Activated naive CD4-positive, alpha-beta T cell treated with anti-CD3 and anti-CD28 coated beads for 36 hours (primary cell): ENCODE measurements around the gene ZSWIM7. TPM values are rescaled to one million over a fixed set of nuclear protein-coding genes. Genes with fewer than 3 reads are reported as not detected.

Experiments used
- CTCF ChIA-PET: fragments of 350-600 bp; sonication (Branson Sonifier 250); formaldehyde crosslinking; loops from one replicate; lab custom pipeline; 2021; ENCODE audit warnings: antibody characterized with exemption; lab: Charles Lee
- DNase-seq: peaks from one replicate; pipeline ENCODE4 v3.0.0-alpha.2; 2020
- H3K27ac Mint-ChIP-seq: one replicate; pipeline ENCODE4 v1.8.0; 2021; ENCODE audit warnings: mild to moderate bottlenecking, mixed read lengths
- H3K27me3 Mint-ChIP-seq: one replicate; pipeline ENCODE4 v1.8.0; 2021; ENCODE audit warnings: low read depth, mixed read lengths
- H3K36me3 Mint-ChIP-seq: one replicate; pipeline ENCODE4 v1.8.0; 2021; ENCODE audit warnings: low read depth, mixed read lengths
- H3K4me1 Mint-ChIP-seq: one replicate; pipeline ENCODE4 v1.8.0; 2021; ENCODE audit warnings: low read depth, mixed read lengths
- H3K4me3 Mint-ChIP-seq: one replicate; pipeline ENCODE4 v1.8.0; 2021; ENCODE audit warnings: mild to moderate bottlenecking, moderate library complexity, mixed read lengths
- H3K9me3 Mint-ChIP-seq: one replicate; pipeline ENCODE4 v1.8.0; 2021; ENCODE audit warnings: mixed read lengths
- intact Hi-C: fragments of 100-400 bp; cut with micrococcal nuclease; formaldehyde crosslinking; loops from one replicate; pipeline ENCODE4 v1.15.1; 2023
- total RNA-seq, 2 experiments: library from RNA; stranded (reverse); gene quantifications; one replicate each; pipeline ENCODE4 v1.2.3, GENCODE V29; 2021

ZSWIM7 gene, protein sequence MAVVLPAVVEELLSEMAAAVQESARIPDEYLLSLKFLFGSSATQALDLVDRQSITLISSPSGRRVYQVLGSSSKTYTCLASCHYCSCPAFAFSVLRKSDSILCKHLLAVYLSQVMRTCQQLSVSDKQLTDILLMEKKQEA
- total RNA-seq, result 10 to 100 TPM in 1 of 2 experiments, 1 to 10 TPM in 1; 8.3 to 10.8 TPM

DNA sequence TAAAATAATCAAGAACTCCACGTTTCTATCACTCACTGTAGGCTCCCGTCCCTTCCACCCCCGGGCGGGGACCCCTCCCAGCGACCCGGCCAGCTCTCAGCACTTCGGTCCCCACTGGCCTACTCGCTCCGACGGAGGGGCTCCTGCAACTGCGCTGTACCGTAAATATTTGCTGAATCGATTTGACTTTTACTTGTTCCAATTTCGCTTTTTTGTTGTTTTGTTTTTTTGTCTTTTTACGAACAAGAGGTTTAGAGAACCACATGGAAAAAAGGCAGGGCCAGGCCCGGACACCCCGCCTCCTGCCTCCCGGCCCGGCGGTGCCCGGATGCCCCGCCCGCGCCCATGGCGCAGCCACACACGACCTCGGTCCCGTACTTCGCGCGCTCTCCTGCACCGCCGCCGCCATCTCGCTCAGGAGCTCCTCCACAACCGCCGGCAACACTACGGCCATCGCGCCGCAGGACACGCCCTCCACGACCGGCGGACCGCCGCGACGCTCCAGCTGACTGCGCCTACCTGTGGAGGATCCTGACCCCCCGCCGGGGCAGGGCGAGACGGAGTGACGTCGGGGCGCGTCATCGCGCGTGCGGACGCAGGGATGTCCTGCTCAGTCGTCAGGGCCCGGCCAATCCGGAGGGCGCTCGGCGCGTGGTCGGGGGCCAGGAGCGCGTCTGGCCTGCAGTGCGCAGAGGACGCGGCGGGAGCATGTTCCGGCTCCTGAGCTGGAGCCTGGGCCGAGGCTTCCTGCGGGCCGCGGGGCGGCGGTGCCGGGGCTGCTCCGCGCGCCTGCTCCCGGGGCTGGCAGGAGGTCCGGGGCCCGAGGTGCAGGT lies at the start of gene ZSWIM7, which contains the start of gene TTC19:
ZSWIM7 (minus strand) TSS at position 564 of the 833 bp plus-strand sequence; CDS start at position 454, 110 bp downstream.
TTC19 (plus strand) TSS at position 684 of the 833 bp plus-strand sequence; CDS start at position 709, 25 bp downstream.
- CTCF ChIA-PET, result interaction anchor here (0.6 to 3.7 kb wide), 10 partner anchors 13 to 320 kb away, joined by 3 to 26 read pairs (median 4); partner anchors contain the start of gene ADORA2B
- intact Hi-C loops, result loop anchor here (1.0 to 5.0 kb wide), 8 partner anchors 18 to 739 kb away; partner anchors contain the start of genes PIGL and ZNF286A
- H3K9me3 Mint-ChIP-seq, result no peaks in the 10 kb centered on the region

DNA sequence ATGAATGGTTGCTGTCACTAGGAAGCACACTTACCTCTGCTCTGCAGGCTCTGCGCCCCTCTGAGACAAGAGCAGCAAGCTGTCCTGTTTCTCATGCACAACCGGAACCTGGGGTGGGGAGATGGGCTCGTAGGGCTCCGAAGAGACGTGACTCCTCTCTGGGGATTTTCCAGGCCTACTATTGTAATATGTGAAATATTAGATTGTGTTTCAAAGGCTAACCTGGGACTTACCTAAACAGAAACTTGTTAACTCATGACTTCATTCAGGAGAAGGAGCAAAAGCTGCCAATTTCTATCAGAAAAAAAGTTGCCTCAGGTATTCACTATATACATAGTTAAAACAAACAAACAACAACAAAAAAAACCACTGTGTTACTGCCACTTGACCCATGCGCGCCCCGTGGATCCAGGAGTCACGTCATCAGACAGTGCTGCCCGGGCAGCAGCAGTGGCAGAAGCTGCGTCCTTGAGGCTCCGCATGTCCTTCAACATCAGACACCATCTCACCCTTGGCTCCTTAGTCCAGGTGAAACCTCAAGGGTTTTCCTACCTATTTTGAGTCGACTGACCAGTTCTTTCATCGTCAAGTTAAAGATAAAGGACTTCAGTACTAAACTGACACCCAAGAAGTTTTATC lies 49.4 kb upstream of the ZSWIM7 start:
- CTCF ChIA-PET, result no interaction called here
- peaks cover 1% of the 10 kb centered on the region for H3K9me3 Mint-ChIP-seq
- DNase-seq, result no peak
- H3K27me3 Mint-ChIP-seq, result no peaks in the 10 kb centered on the region
- H3K36me3 Mint-ChIP-seq, result peaks cover 36% of the 10 kb centered on the region
- intact Hi-C loops, result no loop called here
- no peak overlapping the region for H3K27ac Mint-ChIP-seq
- H3K4me3 Mint-ChIP-seq, result no peak overlapping the region
- H3K4me1 Mint-ChIP-seq, result peaks cover 2% of the 10 kb centered on the region

More for the DNA sequence above, at the start of gene ZSWIM7, which contains the start of gene TTC19:
- no peaks in the 10 kb centered on the region for H3K27me3 Mint-ChIP-seq
- peaks cover 23% of the 10 kb centered on the region for H3K4me1 Mint-ChIP-seq
- H3K4me3 Mint-ChIP-seq, result peak within 1 kb of the TSS; percentile 98
- peaks cover 31% of the 10 kb centered on the region for H3K36me3 Mint-ChIP-seq
- H3K27ac Mint-ChIP-seq, result peak within 1 kb of the TSS; percentile 92
- DNase-seq, result peak; percentile 93

DNA sequence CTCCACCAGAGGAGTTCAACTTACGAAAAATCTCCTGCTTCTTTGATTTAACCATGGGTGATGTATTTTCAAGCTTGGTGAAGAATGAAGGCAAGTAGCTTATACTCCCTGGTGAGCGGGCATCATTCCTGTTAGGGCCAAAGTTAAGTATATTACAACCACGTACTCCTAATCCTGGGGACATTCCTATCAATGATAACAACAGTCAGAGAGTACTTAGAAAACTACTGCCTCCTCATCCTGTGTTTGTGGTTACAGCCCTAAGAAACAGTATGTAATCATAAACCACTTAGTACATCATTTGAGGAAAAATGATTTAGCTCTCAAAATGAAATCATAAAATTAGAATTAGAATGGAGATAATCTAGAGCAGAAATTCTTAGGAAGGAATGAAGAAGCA lies 47.5 kb upstream of the ZSWIM7 start:
- CTCF ChIA-PET, result interaction anchor here (0.6 kb wide), 1 partner anchor 38 kb away, joined by 3 read pairs; no protein-coding TSS in a partner anchor
- Mint-ChIP-seq H3K4me1 (no peaks in the 10 kb centered on the region), H3K27ac (peak overlapping the region; percentile 2), H3K36me3 (peaks cover 30% of the 10 kb centered on the region), H3K27me3 (no peaks in the 10 kb centered on the region), H3K4me3 (no peak overlapping the region), H3K9me3 (no peaks in the 10 kb centered on the region)
- intact Hi-C loops, result no loop called here
- no peak for DNase-seq

DNA sequence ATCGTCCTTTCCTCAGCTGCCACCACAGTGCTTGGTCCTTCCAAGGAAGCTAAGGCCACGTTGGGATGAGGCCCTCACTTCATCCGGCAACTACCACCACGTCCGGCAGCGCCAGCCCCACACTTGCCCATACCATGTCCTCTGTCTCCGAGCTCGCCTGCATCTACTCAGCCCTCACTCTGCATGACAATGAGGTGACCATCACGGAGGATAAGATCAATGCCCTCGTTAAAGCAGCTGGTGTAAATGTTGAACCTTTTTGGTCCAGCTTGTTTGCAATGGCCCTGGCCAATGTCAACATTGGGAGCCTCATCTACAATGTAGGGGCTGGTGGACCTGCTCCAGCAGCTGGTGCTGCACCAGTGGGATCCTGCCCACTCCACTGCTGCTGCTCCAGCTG lies 45.0 kb upstream of the ZSWIM7 start:
- intact Hi-C loops, result no loop called here
- DNase-seq, result no peak
- no peaks in the 10 kb centered on the region for H3K9me3 Mint-ChIP-seq
- H3K4me3 Mint-ChIP-seq, result no peak overlapping the region
- H3K4me1 Mint-ChIP-seq, result no peaks in the 10 kb centered on the region
- peaks cover 27% of the 10 kb centered on the region for H3K36me3 Mint-ChIP-seq
- no peaks in the 10 kb centered on the region for H3K27me3 Mint-ChIP-seq
- peak overlapping the region; percentile 9 for H3K27ac Mint-ChIP-seq
- CTCF ChIA-PET, result no interaction called here

DNA sequence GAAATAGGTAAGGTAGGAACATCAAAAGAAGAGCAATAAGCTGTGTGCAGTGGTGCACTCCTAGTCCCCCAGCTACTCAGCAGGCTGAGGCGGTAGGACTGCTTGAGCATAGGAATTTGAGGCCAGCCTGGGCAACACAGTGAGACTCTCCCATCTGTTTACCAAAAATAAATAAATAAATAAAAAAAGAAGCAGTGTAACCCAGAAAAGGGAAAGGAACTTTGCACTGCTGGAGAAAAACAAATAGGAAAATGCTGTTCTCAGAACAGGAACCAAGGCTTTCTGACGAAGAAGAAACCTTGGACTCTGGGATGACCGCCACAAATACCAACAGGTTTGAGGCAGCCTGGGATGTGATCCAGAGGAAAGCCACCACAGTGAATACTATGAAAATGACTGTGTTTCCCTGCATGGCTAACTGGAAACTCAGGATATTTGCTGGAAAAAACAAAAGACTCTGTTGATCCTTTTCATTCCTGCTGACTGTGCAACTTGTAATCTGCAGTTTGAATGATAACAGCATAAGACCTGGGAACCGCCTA lies 41.3 kb upstream of the ZSWIM7 start:
- no peak for DNase-seq
- H3K36me3 Mint-ChIP-seq, result peaks cover 39% of the 10 kb centered on the region
- intact Hi-C loops, result no loop called here
- peak overlapping the region; percentile 61 for H3K27ac Mint-ChIP-seq
- H3K4me3 Mint-ChIP-seq, result no peak overlapping the region
- no peaks in the 10 kb centered on the region for H3K9me3 Mint-ChIP-seq
- CTCF ChIA-PET, result no interaction called here
- no peaks in the 10 kb centered on the region for H3K27me3 Mint-ChIP-seq
- H3K4me1 Mint-ChIP-seq, result peaks cover 11% of the 10 kb centered on the region

DNA sequence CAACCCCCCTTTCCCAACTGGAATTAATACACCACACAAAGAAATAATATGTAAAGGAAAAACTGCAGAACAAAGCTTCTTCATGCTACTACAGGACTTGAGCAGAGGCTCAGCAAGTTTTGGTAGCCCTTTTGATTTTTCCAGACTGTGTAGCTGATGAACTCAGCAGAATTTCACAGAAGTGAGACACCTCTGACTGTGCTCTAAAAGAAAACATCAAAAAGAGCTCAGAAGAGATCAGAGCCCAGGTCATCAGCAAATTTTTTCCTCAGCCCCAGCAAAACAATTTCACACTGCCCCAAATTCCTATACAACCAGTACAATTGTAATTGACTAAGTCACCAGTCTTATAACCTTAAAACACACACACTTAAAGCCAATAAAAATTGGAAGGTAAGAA lies 38.1 kb upstream of the ZSWIM7 start:
- H3K4me3 Mint-ChIP-seq, result no peak overlapping the region
- peaks cover 48% of the 10 kb centered on the region for H3K36me3 Mint-ChIP-seq
- no peak for DNase-seq
- no peaks in the 10 kb centered on the region for H3K27me3 Mint-ChIP-seq
- H3K9me3 Mint-ChIP-seq, result no peaks in the 10 kb centered on the region
- H3K27ac Mint-ChIP-seq, result peak overlapping the region; percentile 79
- intact Hi-C loops, result no loop called here
- CTCF ChIA-PET, result interaction anchor here (0.6 to 0.7 kb wide), 2 partner anchors 44 to 488 kb away, joined by 3 to 6 read pairs; no protein-coding TSS in a partner anchor
- H3K4me1 Mint-ChIP-seq, result peaks cover 13% of the 10 kb centered on the region

DNA sequence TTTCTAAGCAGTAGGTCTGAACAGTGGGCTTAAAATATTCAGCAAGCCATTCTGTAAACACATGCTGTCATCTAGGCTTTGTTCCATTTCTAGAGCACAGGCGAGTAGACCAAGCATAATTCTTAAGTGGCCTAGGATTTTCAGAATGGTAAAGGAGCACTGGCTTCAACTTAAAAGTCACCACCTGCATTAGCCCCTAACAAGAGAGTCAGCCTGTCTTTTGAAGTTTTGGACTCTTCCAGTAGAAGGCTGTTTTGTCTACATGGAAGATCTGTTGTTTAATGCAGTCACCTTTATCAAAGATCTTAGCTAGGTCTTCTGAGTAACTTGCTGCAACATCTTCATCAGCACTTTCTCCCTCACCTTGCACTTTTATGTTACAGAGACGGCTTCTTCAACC lies 36.8 kb upstream of the ZSWIM7 start:
- Mint-ChIP-seq H3K36me3 (peaks cover 53% of the 10 kb centered on the region), H3K27me3 (no peaks in the 10 kb centered on the region), H3K27ac (no peak overlapping the region), H3K4me3 (no peak overlapping the region), H3K4me1 (peaks cover 13% of the 10 kb centered on the region), H3K9me3 (no peaks in the 10 kb centered on the region)
- intact Hi-C loops, result no loop called here
- CTCF ChIA-PET, result no interaction called here
- no peak for DNase-seq

DNA sequence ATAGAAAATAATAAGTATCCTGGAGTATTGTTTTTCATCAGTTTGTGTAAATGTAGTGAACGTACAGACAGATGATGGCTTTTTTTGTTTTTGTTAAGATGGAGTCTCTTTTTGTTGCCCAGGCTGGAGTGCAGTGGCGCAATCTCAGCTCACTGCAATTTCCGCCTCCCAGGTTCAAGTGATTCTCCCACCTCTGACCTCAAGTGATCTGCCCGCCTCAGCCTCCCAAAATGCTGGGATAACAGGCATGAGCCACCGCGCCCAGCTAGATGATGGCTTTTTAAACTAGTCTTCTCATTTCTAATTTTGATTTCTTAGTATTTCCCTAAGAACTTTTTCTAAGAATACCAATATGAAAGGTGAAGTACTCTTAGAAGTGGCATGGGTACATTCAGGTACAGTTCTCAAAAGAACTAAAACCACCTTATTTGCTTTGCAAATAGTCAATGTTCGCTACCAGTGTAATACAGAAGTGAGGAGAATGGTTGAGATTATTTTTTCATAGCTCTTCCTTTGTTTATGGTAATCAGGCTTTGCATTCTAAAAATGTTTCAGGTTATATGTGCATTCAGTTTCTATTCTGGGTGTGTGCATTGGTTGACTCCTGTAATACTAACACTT lies 34.3 kb upstream of the ZSWIM7 start:
- Mint-ChIP-seq H3K27ac (peak overlapping the region; percentile 63), H3K36me3 (peaks cover 63% of the 10 kb centered on the region), H3K4me1 (peaks cover 21% of the 10 kb centered on the region), H3K27me3 (no peaks in the 10 kb centered on the region), H3K9me3 (no peaks in the 10 kb centered on the region), H3K4me3 (no peak overlapping the region)
- DNase-seq, result no peak
- CTCF ChIA-PET, result no interaction called here
- intact Hi-C loops, result no loop called here

DNA sequence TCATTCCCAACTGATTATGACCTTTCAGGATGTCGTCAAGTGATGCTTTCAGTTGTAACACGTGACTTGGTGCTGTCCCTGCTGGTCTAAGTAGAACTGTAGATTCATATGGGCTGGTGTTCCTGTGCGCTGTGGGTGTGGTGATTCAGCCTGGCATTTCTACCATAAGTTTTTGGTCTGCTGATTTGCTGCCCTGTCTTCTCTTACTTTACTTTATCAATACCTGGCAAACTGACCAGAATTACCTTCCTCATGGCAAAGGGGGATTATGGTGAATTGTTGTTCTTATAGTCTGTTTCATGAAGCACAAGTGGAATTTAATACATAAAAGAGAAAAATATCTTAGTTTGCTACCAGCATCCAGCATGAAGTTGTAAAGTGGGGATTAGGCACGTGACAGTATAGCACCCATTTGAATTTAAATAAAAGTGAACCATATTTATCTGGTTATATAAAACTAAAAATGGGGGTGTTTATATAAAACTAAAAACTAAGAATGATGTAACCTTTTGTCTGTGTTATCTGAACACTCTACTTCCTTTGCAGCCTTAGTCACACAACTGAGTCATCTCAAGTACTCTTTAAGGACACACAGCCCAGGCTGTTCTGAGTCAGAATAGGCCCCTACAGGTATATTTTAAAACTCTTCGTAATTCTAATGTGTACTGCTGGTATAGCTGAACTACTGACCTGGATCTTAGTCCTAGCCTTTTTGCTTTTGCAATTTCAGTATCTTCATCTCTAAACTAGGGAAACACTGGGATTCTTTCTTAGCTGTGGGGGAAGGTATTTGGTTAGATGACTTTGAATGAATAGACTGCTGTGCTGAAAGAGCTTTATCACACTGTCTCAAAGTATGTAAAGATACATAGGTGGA lies 28.4 kb upstream of the ZSWIM7 start:
- Mint-ChIP-seq H3K27ac (peak overlapping the region; percentile 97), H3K4me3 (peak overlapping the region; percentile 52), H3K4me1 (peaks cover 40% of the 10 kb centered on the region), H3K36me3 (peaks cover 65% of the 10 kb centered on the region), H3K27me3 (no peaks in the 10 kb centered on the region), H3K9me3 (no peaks in the 10 kb centered on the region)
- peak; percentile 82 for DNase-seq
- CTCF ChIA-PET, result interaction anchor here (1.3 kb wide), 1 partner anchor 10 kb away, joined by 3 read pairs; no protein-coding TSS in a partner anchor
- intact Hi-C loops, result loop anchor here (1.0 to 5.0 kb wide), 11 partner anchors 29 to 509 kb away; partner anchors contain the start of genes NCOR1, TRPV2, TTC19 and ZSWIM7

DNA sequence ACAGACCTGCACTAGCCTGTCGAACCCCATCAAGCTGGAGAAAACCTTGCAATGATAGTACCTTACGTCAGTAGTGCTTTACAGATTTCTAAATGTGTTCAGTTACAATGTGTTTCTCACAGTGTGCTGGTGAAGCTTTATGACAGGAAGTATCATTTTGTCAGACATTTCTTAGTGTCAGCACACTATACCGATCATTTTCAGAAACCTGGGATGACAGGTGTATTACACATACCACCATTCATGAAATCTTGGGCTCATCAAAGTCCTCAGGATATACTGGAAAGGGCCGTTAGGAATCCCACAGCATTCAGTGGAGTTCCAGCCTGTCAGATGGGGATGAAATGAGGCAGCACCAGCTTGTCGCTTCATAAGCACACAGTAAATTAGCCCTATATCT lies 27.4 kb upstream of the ZSWIM7 start:
- Mint-ChIP-seq H3K9me3 (no peaks in the 10 kb centered on the region), H3K4me1 (peaks cover 44% of the 10 kb centered on the region), H3K4me3 (no peak overlapping the region), H3K27me3 (no peaks in the 10 kb centered on the region), H3K27ac (peak overlapping the region; percentile 97), H3K36me3 (peaks cover 57% of the 10 kb centered on the region)
- intact Hi-C loops, result loop anchor here (1.0 to 5.0 kb wide), 6 partner anchors 28 to 510 kb away; partner anchors contain the start of genes NCOR1, TRPV2, TTC19 and ZSWIM7
- no peak for DNase-seq
- CTCF ChIA-PET, result interaction anchor here (1.2 kb wide), 1 partner anchor 26 kb away, joined by 5 read pairs; no protein-coding TSS in a partner anchor

DNA sequence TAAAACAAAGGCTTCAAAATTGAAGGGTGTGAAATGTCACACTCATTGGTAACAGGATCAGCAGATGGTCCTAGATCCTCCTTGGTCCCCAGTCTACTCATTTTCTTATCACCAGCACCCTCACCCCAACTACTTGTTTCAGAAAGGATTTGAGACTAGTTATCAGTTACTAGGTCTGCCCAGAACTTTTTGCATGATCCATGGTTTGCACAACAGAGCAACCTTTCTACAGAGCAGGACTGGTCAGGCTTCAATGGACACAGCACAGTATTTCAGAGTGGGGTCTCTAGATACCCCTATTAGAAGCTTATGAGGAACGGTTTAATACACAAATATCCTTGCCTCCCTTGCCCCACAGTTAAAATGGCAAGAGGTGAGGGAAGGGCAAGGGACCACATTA lies 25.7 kb upstream of the ZSWIM7 start:
- Mint-ChIP-seq H3K27ac (peak overlapping the region; percentile 43), H3K36me3 (peaks cover 58% of the 10 kb centered on the region), H3K9me3 (no peaks in the 10 kb centered on the region), H3K4me1 (peaks cover 51% of the 10 kb centered on the region), H3K4me3 (no peak overlapping the region), H3K27me3 (no peaks in the 10 kb centered on the region)
- intact Hi-C loops, result loop anchor here (5.0 kb wide), 3 partner anchors 372 to 512 kb away; partner anchors contain the start of gene TRPV2
- CTCF ChIA-PET, result no interaction called here
- no peak for DNase-seq
